Adipose tissue (tissue), 3 donors: Measurements from ENCODE around the gene FOXO1. TPM values are rescaled to one million over a fixed set of nuclear protein-coding genes. Genes with fewer than 3 reads are reported as not detected.

Experiments used
- H3K27ac ChIP-seq: one replicate; pipeline ENCODE4 v1.5.1; 2013; ENCODE audit warnings: low read depth, low read length
- WGBS, 3 donors: extraction: QIAGEN DNeasy Blood & Tissue Kit; methylation state at CpG; one replicate each; pipeline ENCODE4 v1.1.7; 2013; 5-methylcytosine and 5-hydroxymethylcytosine counted together
- polyA plus RNA-seq, 3 donors: library from polyadenylated mRNA; stranded (reverse); fragments of 200-250 nt; gene quantifications; one replicate each; pipeline ENCODE4 v1.2.3, GENCODE V29; 2013
- donor health status: healthy with polysubstance abuse.
- donor health status: Bipolar disorder and iron deficiency.
- donor health status: healthy.

Gene FOXO1
- polyA plus RNA-seq, 3 donors: 10.3 to 33.0 (median 18.0) TPM

DNA sequence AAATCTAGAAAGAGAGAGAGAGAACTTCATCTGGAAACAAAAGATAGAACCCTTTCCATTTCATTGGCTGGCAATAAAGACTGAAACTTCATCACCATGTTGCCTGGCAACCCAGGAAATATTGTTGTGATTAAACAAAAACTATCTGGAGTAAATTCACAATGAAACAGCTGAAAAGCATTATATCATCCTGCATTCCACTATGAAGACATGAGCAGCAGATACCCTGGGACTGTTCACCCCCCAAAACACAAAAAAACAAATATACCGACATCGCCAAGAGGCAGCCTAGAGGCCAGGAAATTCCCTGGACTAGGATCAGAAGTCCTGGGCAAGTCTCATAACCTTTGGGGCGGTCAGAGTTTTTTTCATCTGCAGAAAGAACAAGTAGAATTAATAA, 158.3 kb downstream of the FOXO1 start:
- 38 to 73% (median 42%) methylated on average over 3 of the region's 3 CpGs for WGBS, 3 donors
- H3K27ac ChIP-seq: no peak overlapping the region

GRCh38 chr13:40506592-40507446, 159.6 kb downstream of the FOXO1 start:
- 73 to 88% (median 88%) methylated on average over 11 of the region's 11 CpGs for WGBS, 3 donors
- no peak overlapping the region for H3K27ac ChIP-seq

Other genes with a start within 250 kb of the FOXO1 start
- gene MRPS31, start 104.5 kb upstream of the FOXO1 start, polyA plus RNA-seq: 10 to 100 TPM; 11.3 to 24.6 (median 16.9) TPM
- gene SLC25A15, start 123.0 kb upstream of the FOXO1 start, polyA plus RNA-seq: 10 to 100 TPM in 1 of 3 donors, 1 to 10 TPM in 2; 2.2 to 30.7 (median 3.7) TPM